Neutrophil (primary cell): ENCODE measurements around the gene VASH1.

Experiments used
- H3K27ac ChIP-seq: fragments of 200-600 bp; sonication (generic); 2 replicates; pipeline ENCODE4 v1.5.1; 2016; ENCODE audit warnings: mild to moderate bottlenecking, moderate library complexity
- H3K27me3 ChIP-seq: fragments of 200-600 bp; sonication (generic); 2 replicates; pipeline ENCODE4 v1.6.0; 2016; ENCODE audit warnings: mild to moderate bottlenecking
- H3K36me3 ChIP-seq: fragments of 200-600 bp; sonication (generic); 2 replicates; pipeline ENCODE4 v1.5.1; 2017
- H3K4me1 ChIP-seq, 2 experiments: fragments of 200-600 bp in 1 of 2; sonication (generic) in 1 of 2; 1 replicate in 1 of 2; 2 replicates in 1 of 2; pipeline versions ENCODE4 v1.5.1 to v1.6.1; 2013 to 2016; ENCODE audit warnings: low read depth in 1 of 2, low read length in 1 of 2, mild to moderate bottlenecking in 1 of 2, moderate library complexity in 1 of 2; ENCODE audit not compliant: control insufficient read depth in 1 of 2, insufficient read depth in 1 of 2
- H3K4me3 ChIP-seq, 2 experiments: fragments of 200-600 bp in 1 of 2; sonication (generic) in 1 of 2; 1 replicate in 1 of 2; 2 replicates in 1 of 2; pipeline ENCODE4 v1.5.1; 2013 to 2016; ENCODE audit warnings: low read depth in 1 of 2, low read length in 1 of 2, mild to moderate bottlenecking in 1 of 2, moderate library complexity in 1 of 2
- H3K9me3 ChIP-seq: fragments of 200-600 bp; sonication (generic); 2 replicates; pipeline ENCODE4 v1.5.1; 2016
- CTCF ChIP-seq: fragments of 200-600 bp; sonication (generic); IDR thresholded peaks from 2 replicates; pipeline ENCODE4 v1.5.1; 2016; ENCODE audit warnings: antibody characterized with exemption

VASH1 gene

DNA sequence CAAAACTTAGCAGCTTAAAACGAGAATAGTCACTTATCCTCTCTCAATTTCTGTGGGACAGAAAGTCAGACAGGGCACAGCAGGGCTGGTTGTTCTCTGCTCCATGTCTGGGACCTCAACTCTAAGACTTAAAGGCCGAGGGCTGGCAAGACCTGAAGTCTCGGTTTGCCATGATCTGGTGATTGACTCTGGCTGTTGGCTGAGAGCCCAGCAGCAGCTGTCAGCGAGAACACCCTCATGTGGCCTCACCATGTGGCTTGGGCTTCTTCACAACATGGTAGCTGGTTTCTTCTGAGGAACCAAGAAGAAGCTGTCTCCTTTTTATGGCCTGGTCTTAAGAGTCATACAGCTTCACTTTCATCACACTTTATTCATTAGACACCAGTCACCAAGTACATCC is 1.7 kb upstream of the VASH1 start:
- Histone ChIP-seq H3K4me1 (peaks cover 11 to 12% of the 10 kb centered on the region in 2 experiments), H3K27ac (no peak overlapping the region), H3K36me3 (no peaks in the 10 kb centered on the region), H3K9me3 (no peaks in the 10 kb centered on the region), H3K4me3 (no peak overlapping the region), H3K27me3 (peaks cover 71% of the 10 kb centered on the region)
- no peak for TF ChIP-seq CTCF

- peaks cover 81% of the 10 kb centered on the region for H3K27me3 ChIP-seq
- no peaks in the 10 kb centered on the region for H3K9me3 ChIP-seq
- no peaks in the 10 kb centered on the region for H3K36me3 ChIP-seq
- H3K4me3 ChIP-seq: no peak overlapping the region
- no peak overlapping the region for H3K27ac ChIP-seq
- no peak for TF ChIP-seq CTCF
- peaks cover 11 to 12% of the 10 kb centered on the region in 2 experiments for H3K4me1 ChIP-seq
Measured at GRCh38 chr14:76760331-76761135, 735 bp upstream of the VASH1 start.

DNA sequence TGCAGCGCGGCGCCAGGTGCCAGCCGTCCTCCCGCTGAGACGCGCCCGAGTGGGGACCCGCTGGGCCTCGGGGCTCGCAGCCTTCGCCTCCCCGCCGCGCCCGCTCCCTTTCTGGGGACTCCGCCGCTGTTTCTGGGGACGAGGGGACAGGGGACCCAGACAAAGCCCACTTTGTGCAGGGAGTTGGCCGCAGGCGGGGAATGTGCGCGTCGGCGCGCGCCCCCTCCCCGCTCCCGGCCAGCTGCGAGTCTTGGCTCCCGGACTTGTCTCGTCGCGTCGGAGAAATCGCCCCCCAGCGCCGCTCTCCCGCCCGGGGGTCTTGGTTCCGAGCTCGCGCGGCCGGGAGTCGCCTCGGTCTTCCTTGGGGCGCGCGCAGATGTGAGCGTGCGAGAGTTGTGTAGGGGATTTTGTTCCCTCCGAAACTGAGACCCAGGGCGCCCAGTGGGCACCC is 717 bp downstream of the VASH1 start:
- no peak overlapping the region for H3K27ac ChIP-seq
- peaks cover 83% of the 10 kb centered on the region for H3K27me3 ChIP-seq
- H3K4me3 ChIP-seq: no peak overlapping the region
- no peaks in the 10 kb centered on the region for H3K36me3 ChIP-seq
- TF ChIP-seq CTCF: no peak
- H3K4me1 ChIP-seq: peaks cover 11 to 12% of the 10 kb centered on the region in 2 experiments
- no peaks in the 10 kb centered on the region for H3K9me3 ChIP-seq

DNA sequence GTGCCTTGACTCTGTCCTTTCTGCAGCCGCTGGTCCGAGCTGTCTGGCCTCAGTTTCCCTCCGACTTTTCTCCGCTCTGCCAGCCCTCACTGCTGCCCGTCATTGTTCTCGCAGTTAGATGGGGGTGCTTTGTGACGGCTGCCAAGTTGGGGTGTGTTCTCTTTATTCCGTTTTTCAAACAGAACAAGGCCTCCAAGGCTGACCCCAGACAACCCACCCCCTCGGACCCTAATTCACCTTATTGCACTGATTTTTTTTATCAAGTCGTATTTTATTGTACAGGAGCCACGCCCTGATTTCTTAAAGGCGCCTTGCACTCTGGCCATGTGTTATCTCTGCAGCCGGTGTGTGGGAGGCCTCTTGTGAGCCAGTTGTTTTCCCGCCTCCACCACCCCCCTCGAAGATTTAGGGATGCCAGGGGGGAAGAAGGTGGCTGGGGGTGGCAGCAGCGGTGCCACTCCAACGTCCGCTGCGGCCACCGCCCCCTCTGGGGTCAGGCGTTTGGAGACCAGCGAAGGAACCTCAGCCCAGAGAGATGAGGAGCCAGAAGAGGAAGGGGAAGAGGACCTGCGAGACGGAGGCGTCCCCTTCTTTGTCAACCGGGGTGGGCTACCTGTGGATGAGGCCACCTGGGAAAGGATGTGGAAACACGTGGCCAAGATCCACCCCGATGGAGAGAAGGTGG is 1.3 kb downstream of the VASH1 start:
- Histone ChIP-seq H3K27me3 (peaks cover 82% of the 10 kb centered on the region), H3K36me3 (no peaks in the 10 kb centered on the region), H3K4me3 (no peak overlapping the region), H3K27ac (no peak overlapping the region), H3K9me3 (no peaks in the 10 kb centered on the region), H3K4me1 (peaks cover 11 to 12% of the 10 kb centered on the region in 2 experiments)
- TF ChIP-seq CTCF: no peak

GRCh38 chr14:76763096-76764041 is 2.1 kb downstream of the VASH1 start:
- no peak for TF ChIP-seq CTCF
- peaks cover 13 to 14% of the 10 kb centered on the region in 2 experiments for H3K4me1 ChIP-seq
- peaks cover 74% of the 10 kb centered on the region for H3K27me3 ChIP-seq
- no peak overlapping the region for H3K27ac ChIP-seq
- H3K4me3 ChIP-seq: no peak overlapping the region
- H3K36me3 ChIP-seq: no peaks in the 10 kb centered on the region
- H3K9me3 ChIP-seq: no peaks in the 10 kb centered on the region
